GM18507 (cell line): ENCODE results near the gene PEPD.

Source experiments
- DNase-seq: peaks from one replicate; pipeline ENCODE4 v3.0.0; 2011; ENCODE audit warnings: low read depth; ENCODE audit not compliant: insufficient read length; ENCODE audit errors: extremely low spot score
- FAIRE-seq: peaks from 2 replicates; lab custom pipeline; 2011; peaks lifted over from hg19 to GRCh38; lab: Jason Lieb, UNC

The PEPD gene

DNA sequence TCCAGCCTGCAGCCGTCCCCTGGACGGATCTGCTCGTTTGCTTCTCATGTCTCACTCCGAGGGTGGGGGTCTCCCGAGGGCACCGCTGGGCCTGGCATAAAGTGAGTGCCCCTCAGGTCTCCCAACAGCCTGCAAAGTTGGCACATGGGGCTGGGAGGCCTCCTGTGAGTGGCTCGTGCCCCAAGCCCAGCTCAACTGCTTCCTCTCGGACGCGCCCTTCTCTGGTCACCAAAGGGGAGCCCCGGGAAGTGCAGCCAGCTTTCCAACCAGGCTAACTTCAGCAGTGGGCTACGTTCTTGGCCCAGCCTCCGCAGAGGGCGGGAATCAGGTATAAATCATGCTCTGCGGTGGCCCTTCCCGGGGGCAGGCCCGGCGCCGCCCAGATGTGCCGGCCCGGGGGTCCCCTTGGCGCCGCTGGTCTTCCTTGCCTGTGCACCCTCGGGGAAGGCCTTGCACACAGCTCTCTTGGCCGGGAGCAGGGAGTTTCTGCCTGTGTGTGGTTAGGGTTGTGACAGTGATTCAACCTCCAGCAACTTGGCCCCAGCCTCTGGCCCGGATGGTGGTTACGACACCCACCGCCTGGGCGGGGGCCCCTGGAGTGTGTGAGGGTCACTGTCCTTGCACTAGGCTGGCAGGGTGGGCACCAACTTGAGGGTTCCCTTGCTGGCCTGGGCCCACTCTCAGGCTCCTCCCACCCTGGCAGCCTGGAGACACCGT, 127.4 kb downstream of the PEPD start:
- no peak for FAIRE-seq
- DNase-seq: no peak

DNA sequence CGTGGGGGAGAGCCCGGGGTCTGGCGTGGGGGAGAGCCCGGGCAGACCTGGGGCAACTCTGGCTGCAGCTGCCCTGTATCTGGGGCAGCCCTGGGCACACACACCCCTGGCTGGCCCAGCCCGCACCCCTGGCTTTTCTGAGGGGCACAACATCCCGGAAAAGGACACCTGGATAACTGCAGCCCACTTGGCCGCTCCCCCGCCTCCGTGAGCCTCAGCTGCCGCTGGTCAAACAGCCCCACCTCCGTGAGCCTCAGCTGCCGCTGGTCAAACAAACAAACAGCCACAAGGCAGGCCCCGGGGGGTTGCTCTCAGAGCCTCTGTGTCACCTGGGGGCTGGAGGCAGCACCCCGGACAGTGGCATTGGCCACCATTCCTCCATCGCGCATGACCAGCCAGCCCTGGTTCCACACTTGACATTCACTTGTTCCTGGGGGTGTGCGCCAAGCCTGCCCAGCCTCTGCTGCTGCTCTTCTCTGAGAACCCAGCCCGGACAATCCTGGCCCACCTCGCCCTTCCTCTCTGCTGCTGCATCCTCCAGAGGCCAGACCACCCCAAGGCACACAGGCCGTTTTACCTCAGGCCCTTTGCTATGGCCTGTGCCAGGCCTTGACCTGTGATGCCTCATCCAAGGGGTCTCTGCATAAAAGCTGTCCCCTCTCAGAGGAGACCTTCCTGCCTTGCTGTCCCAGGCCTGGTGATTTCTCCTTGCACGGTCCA, 128.1 kb downstream of the PEPD start:
- FAIRE-seq (no peak), DNase-seq (no peak)

DNA sequence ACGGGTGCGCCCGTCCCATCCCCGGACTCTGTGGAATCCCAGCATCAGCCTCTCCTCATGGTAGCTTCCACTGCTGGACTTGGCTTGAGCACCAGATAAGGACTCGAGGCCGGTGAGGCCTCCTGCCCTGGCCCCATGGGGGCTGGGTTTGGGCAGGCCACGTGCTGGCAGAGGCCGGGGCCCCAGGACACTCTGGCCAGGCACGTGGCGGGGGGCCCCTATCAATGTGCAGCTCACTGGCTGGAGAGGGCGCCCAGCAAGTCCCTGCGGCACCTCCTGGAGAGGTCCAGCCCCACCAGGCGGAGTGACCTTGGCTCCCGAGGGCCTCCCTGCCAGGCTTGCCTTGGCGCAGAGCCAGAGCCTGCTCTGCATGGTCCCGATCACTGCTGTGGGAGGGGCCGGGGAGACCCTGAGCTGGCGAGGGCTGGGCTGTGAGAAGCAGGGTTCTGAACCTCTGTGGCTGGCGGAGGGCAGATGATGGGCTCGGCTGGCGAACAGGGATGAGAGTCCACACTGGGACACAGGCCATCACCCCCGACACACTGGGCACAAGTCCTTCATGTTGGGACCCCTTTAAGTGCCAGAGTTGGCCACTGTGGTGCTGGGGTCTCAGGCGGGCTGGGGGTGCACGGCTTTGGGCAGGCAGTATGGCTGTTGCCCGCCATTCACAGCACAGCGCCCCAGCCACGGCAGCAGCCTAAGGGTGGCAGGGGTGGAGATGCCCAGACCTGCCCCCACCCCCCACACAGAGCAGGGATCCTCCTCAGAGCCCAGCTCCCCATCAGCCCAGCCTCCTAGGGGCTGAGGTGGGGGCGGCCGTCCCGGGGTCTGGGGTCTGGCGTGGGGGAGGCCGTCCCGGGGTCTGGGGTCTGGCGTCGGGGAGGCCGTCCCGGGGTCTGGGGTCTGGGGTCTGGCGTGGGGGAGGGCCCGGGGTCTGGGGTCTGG, 129.0 kb downstream of the PEPD start:
- FAIRE-seq: no peak
- DNase-seq: no peak

DNA sequence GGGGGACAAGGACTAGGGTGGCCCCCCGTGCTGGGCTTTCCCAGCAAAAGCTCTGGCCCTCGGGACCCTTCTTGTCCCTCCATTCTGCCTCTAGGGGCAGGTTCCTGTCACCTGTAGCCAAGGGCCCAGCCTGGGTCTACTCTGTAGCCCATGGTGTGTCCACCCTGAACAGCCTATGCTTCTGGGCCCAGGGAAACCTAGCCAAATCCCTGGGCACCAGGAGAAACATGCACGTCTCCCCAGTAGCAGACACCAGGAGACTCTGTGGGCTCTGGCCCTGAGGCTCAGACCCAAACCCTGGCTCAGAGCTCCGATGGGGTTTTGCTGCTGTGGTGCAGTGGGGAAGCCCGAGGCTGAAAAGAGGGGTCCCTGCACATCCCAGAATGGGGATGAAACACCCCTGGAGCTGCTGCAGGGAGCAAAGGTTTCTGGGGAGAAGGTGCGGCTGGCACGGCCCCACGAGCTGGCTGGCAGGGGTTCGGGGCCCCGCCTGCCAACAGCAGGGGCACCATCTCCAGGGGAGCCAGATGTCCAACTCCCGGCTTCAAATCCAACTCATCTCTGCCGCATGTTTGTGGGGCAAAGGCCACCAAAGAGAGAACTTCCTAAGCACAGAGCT, 129.9 kb downstream of the PEPD start:
- FAIRE-seq: no peak
- no peak for DNase-seq

DNA sequence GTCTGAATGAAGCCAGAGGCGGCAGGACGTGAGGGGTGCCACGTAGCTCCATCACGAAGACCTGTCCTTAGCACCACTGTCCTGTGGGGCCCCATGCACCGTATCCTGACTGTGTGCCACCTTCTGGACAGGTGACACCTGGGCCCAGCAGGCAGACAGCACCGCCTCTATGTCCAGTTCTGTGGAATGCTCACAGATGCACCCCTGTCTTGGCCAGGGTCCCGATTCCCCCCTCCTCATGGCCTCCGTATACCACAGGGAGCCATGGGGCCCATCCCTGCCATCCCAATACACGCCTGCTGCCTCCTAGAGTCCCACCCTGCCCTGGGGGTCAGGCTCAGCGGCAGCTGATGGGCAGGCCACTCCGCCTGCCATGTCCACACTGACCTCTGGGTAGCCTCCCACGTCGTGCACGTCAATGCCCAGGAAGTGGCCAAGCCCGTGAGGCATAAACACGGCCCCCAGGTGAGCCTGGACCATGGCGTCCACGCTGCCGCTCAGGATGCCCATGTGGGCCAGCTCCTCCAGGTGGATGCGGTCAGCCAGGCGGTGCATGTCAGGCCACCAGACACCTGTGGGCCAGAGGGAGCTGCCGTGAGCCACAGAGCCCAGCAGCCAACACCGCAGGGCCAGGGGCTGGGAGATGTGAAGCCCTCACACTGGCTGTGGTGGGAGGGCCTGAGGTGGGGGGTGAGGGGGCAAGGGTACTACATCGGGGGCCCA, 130.5 kb downstream of the PEPD start:
- FAIRE-seq (no peak), DNase-seq (no peak)

DNA sequence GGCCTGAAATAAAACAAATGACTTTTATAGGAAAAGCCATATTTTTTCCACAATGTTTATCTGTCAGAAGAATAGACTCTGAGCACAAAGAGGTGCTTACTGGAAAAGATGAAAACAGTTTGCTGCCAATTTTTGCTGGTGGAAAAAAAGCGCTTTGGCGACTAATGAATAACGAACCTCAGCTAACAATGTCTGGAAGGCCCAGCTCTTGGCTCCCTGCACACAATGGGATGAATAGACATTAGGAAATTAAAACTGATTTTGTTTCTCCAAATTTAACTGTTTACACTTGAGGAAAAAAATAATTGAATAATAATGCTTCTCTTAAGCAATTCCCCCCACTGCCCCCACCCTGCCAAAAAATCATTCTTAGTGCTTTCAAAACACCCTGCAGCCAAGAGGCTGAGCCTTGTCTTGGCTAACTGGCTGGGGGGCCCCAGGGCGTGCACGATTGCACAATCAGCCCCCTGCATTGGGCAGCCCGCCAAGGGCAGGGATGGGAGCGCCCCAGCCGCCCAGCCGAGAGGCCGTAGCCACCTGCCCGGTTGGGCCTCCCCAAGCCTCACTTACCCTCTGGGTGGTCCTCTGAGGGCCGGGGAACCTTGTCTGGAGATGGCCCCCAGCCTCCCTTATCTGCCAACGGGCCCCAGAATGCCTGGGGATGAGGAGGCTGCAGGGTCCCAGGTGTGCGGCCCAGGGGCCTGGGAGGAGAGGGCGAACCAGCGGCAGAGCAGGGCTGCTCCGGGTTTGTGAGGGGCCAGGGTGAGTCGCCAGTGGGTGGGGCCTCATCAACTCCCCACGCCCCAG, 131.3 kb downstream of the PEPD start:
- DNase-seq (no peak), FAIRE-seq (no peak)

DNA sequence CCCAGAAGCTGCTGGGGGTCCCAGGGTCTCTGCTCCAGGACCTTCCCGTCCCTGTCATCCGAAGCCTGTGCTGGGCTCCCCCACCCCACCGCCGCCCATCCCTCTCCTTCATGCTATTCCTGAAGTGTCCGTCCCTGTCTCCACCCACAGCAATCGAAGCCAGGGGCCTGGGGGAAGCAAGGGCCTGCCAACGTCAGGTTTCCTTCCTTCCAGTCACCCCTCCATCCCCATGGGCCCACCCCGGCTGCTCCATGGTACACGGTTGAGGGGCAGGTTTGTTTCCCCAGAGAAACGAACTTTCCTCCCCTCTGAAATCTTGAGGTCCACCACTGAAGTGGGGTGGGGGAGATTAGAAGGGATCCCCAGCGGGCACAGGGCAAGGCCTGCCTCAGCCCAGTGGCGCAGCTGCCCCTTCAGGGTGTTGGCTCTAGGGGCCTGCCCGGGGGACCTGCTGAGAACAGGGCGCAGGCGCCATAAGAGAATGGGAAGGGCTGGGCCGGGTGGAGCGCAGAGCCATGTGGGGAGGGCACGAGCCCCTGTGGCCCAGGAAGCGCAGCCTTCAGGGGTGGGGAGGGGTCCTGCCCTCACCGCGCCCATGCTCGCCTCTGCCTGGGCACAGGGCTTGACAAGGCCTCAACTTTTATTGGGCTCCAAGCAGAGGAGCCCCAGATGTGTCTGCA, 132.0 kb downstream of the PEPD start:
- DNase-seq: no peak
- no peak for FAIRE-seq

DNA sequence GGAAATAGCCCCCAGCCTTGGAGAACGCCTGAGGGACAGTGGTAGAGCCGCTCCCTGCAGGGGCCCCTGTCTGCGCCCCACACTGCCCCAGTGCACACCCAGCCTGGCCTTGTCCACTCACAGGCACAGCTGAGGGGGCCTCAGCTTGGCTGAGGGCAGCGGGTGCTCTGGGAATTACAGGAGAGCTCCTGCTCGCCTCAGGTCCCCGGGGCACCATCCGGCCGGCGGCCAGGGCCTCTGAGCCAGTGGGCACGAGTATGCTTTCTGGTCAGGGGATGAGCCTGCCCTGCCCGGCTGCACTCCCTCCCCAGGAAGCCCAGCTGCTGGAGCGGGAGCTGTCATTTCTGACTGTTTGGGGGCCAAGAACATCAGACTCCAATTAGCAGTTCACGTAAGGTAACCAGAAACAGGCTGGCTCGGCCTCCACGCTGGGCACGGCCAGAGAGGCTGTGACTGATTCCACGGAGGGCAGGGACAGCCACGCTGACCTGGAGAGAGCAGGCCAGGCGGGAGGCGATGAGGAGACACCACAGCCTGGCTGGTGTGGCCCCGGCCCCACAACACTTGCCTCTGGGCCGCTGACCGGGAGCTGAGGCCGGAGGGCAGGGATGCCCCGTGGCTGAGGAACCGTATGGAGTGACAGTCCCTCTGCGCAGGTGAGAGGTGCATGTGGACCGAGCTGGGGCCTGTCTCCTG, 132.7 kb downstream of the PEPD start:
- DNase-seq: no peak
- FAIRE-seq: no peak

DNA sequence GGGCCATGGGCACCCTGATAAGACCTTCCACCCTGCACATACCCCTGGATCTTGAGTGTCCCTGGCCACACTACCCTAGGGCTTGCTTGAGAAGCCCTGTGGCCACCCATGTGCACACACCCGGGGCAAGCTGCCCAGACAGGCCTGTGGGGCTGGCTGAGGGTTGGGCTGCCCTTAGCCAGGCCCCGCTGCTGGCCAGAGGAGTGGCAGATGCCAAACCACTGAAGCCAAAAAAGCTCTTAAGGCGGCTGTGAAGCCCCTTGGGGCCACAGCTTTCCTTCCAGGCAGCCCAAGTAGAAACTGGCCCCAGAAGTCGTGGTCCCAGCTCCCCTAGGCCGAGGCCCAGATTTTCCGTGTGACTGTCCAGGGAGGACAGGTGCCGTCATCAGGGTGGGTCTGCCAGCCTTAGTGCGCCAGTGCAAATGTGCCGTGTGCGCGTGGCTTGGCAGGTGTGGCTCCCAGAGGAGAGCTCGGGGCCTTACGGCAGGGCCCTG, 133.3 kb downstream of the PEPD start:
- DNase-seq: no peak
- no peak for FAIRE-seq

DNA sequence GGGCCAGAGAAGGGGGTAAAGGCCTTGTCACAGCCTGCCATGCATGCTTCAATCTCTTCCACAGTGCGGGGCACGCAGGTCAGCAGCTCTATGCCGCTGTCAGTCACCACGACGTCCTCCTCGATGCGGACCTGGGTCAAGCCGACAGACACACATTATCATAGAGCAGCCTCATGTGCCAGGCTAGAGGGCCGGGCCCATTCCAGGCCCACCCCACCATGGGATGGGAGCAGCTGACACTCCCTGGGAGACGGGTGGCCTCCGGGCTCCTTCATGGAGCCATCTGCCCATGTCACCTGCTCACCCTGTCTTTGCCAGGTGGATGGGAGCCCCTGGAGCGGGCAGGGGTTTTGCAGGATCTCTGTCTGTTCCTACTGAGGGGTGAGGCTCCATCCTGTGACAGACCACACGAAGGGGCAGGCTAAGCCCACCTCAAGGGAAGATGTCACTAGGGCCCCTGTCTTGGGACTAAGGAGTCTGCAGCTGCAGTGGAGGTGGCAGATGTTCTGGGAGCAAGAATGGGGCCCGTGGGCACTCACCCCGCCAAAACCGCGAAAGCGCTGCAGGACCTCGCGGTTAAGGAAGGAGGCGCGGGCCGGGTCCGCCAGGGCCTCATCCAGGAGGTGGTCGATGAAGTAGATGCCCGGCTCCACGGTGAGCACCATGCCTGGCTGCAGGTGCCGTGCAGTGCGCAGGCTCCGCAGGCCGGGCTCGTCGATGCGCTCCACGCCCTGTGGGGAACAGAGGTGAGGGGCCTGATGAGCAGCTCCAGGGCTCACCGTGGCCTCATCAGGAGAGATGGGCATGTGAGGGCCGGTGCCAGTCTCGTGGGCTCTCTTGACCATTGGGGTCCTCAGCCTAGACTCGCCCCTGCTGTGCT, 134.0 kb downstream of the PEPD start:
- DNase-seq: no peak
- FAIRE-seq: no peak

DNA sequence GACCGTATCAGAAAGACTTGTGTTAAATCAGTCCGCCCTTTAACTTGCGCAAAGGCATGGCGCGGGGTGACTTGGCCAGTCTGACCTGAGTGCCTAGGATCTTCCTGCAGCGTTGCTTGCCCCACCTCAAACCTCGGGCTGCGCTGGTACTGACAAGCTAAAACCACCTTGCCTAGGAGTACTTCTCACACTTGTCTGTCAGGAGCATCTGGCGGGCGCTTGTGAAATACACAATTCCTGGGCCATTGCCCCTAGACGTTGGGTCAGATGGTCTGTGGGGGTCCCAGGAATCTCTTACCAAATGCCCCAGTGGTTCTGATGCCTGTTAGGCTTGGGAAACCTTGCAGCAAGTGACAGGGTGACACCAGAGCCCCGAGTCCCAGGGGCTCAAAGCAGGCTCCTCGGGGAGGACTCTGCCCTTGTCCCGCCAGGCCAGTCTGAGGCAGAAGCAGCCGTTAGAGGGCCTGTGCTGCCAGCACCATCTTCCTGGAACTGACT, 135.2 kb downstream of the PEPD start:
- FAIRE-seq: no peak
- no peak for DNase-seq

DNA sequence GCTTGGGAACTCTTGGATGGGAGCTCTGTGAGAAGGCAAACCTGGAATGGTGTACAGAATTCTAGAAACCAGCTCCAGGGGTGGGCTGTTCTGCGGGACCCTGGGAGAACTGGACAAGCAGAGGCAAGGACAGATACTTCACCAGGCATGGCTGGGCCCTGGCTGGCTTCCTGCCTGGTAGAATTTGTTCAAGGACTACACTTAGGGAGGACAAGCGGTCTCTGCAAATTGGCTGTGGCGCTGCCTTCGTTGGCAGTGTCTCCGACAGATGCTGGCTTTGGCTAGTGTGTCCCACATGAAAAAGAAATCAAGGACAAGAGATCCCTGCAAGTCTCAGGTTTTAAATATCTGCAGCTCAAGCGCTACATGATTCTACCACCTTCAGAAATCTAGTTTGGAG, 135.6 kb downstream of the PEPD start:
- FAIRE-seq: no peak
- DNase-seq: no peak

DNA sequence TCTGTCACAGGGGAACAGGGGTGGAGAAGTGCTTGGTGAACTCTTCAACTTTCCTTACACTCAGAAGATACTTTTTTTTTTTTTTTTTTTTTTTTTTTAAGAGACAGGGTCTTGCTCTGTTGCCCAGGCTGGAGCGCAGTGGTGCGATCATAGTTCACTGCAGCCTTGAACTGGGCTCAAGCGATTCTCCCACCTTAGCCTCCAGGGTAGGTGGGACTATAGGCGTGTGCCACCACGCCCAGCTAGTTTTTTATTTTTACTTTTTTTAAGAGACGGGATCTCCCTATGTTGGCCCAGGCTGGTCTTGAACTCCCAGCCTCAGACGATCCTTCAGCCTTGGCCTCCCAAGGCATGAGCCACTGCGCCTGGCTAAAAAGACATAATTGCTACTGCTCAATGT, 136.6 kb downstream of the PEPD start:
- FAIRE-seq (no peak), DNase-seq (no peak)

DNA sequence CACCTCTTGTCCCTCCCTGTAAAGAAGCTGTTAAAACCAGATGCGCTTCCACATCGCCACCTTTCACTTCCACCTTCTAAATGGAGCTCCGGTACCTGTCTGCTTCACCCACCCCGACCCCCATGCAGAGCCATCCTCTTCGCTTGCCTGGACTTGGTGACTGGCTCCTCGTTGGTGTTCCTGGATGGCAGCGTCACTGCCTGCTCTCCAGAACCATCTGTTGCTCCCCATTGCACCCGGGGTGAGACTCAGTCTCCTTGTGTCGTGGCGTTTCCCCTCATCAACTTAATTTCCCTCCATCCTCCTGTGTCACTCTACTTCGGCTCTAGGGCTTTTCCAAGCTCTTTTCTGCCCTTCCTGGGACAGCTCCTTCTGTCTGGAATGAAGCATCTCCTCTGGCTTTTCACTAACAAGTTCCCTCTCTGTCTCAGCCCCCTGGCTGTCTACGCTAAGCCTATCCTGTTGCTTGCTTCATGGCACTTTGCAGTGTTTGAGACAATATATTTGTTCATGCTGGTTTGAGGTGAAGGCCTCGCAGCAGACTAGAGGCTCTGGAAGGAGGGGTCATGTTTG, 137.8 kb downstream of the PEPD start:
- FAIRE-seq: no peak
- no peak for DNase-seq

DNA sequence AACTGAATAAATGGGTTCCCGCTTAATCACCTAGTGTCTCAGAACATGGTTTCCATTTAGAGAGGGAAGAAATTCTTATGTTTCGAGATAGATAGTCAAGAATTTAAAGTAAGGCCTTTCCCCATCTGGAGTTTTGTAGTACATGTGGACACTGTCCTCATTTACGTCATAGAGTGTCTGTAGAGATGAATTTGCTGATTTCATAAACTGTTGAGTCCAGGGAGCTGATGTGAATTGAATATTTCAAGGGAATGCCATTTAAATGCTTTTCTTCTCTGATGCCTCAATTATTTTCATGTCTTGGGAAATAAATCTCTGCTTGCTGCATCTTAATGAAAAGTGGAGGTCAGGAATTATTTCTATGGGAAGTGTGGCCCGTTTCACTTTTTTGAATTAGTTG, 138.6 kb downstream of the PEPD start:
- FAIRE-seq (no peak), DNase-seq (no peak)

DNA sequence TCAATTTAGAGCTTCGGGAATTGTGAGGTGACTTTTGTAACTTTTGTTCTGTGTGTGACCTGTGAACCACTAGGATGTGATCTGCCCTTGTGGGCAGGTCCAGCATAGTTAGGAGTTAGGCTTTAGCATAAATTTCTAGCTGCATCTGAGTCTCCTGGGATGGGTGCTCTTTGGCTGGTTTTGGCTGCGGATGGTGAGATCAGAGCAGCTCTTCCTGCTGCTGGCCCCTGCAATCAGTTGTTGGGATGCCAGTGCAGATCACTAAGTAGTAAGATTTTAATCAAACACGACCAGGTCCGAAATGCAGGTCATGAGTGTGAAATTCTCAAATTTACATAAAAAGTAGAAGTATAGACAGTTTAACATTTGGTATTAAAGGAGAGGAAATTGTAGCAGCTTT, 139.6 kb downstream of the PEPD start:
- FAIRE-seq (no peak), DNase-seq (no peak)
